SHP77 (cell line): Measurements from ENCODE around the gene PLAGL1.
A peak's percentile ranks its signal among the peaks of the same experiment; 100 is the strongest.
"Not testable (repeated sequence)": the region's sequence is repeated elsewhere in the genome, so short reads cannot be mapped to it uniquely, and the experiment has no call there.

Experiments
- DNase-seq, 2 experiments: peaks; one replicate each; lab custom pipeline; 2025; lab: John Stamatoyannopoulos, UW

The PLAGL1 gene

GRCh38 chr6:144008120-144008811, at the start of gene PLAGL1:
Gene PLAGL1, minus strand, starts transcription at chr6:144008259. Its CDS starts 60,123 bp downstream, at chr6:143948136.
- no peak for DNase-seq

- no peak for DNase-seq
Measured at GRCh38 chr6:144055121-144055931, 47.3 kb upstream of the PLAGL1 start.

- no peak for DNase-seq
Measured at GRCh38 chr6:144053601-144054000, 45.5 kb upstream of the PLAGL1 start.

GRCh38 chr6:144052488-144052887, 44.4 kb upstream of the PLAGL1 start:
- DNase-seq, result no peak

- no peak for DNase-seq
Measured at GRCh38 chr6:144049386-144049785, 41.3 kb upstream of the PLAGL1 start.

- no peak for DNase-seq
Measured at GRCh38 chr6:144047688-144048087, 39.6 kb upstream of the PLAGL1 start.

GRCh38 chr6:144046672-144047071, 38.6 kb upstream of the PLAGL1 start:
- DNase-seq, result not testable (repeated sequence)

- not testable (repeated sequence) for DNase-seq
Measured at GRCh38 chr6:144044989-144045388, 36.9 kb upstream of the PLAGL1 start.

GRCh38 chr6:144036835-144037195, 28.8 kb upstream of the PLAGL1 start:
- no peak for DNase-seq

- DNase-seq, result no peak
Measured at GRCh38 chr6:144036064-144036834, 28.2 kb upstream of the PLAGL1 start.

GRCh38 chr6:144035416-144035815, 27.4 kb upstream of the PLAGL1 start:
- no peak for DNase-seq

- no peak for DNase-seq
Measured at GRCh38 chr6:144033816-144034735, 26.0 kb upstream of the PLAGL1 start.

- no peak for DNase-seq
Measured at GRCh38 chr6:144029452-144029851, 21.4 kb upstream of the PLAGL1 start.

GRCh38 chr6:144027932-144028587, 20.0 kb upstream of the PLAGL1 start:
- no peak for DNase-seq

GRCh38 chr6:144023216-144023615, 15.2 kb upstream of the PLAGL1 start:
- DNase-seq, result no peak

- no peak for DNase-seq
Measured at GRCh38 chr6:144019929-144020328, 11.9 kb upstream of the PLAGL1 start.

GRCh38 chr6:144017166-144018094, 9.4 kb upstream of the PLAGL1 start:
- DNase-seq, result no peak

- peak; percentile 58 to 77 for DNase-seq
Measured at GRCh38 chr6:144013486-144013909, 5.4 kb upstream of the PLAGL1 start.

- no peak for DNase-seq
Measured at GRCh38 chr6:144012534-144012933, 4.5 kb upstream of the PLAGL1 start.

- DNase-seq, result not testable (repeated sequence)
Measured at GRCh38 chr6:144009628-144010027, 1.6 kb upstream of the PLAGL1 start.
